H1 (cell line): ENCODE data around the gene USP6. TPM values are rescaled to one million over a fixed set of nuclear protein-coding genes. Genes with fewer than 3 reads are reported as not detected.

Experiments
- CHD2 ChIP-seq: IDR thresholded peaks from 2 replicates; pipeline ENCODE4 v1.6.1; 2012; ENCODE audit warnings: low read length, improper control_type of control experiment
- GABPA ChIP-seq: IDR thresholded peaks from 2 replicates; pipeline ENCODE4 v1.6.1; 2011; ENCODE audit warnings: mild to moderate bottlenecking, low read length, moderate library complexity, borderline replicate concordance; ENCODE audit not compliant: insufficient read depth
- PHF8 ChIP-seq: fragments of 200-600 bp; sonication (generic); conservative IDR thresholded peaks from 2 replicates; pipeline ENCODE4 v1.7.1; 2012; ENCODE audit warnings: low read depth, mild to moderate bottlenecking, inconsistent platforms, low read length, moderate library complexity
- TAF7 ChIP-seq: optimal IDR thresholded peaks from 2 replicates; pipeline ENCODE3; 2011; ENCODE audit warnings: low read depth, mild to moderate bottlenecking, inconsistent platforms, low read length, moderate library complexity, borderline replicate concordance
- polyA plus RNA-seq, 7 experiments: library from polyadenylated mRNA; depleted of rRNA in 3 of 7; stranded (reverse) in 5 of 7; unstranded in 2 of 7; fragments of >200 nt in 5 of 7; fragments of 200-250 nt in 2 of 7; gene quantifications; 1 replicate in 5 of 7; 2 replicates in 1 of 7; 4 replicates in 1 of 7; pipeline versions ENCODE4 v1.2.1 to v1.2.3, GENCODE V29; 2011 to 2013; ENCODE audit warnings: missing spikeins in 2 of 7, mixed read lengths in 2 of 7
- total RNA-seq: library from RNA; stranded (reverse); fragmentation: NEBNext Ultra II Directional; extraction: Animal tissue kit (Norgen Biotek cat#: 25700); gene quantifications from 2 replicates; pipeline ENCODE4 v1.2.1, GENCODE V29; 2021

Gene USP6
- total and polyA plus RNA-seq, 2 of the 8 experiments (the other 6 are each of a cell fraction or from before 2014, with no cell fraction given): 0.08 to 0.32 TPM

DNA sequence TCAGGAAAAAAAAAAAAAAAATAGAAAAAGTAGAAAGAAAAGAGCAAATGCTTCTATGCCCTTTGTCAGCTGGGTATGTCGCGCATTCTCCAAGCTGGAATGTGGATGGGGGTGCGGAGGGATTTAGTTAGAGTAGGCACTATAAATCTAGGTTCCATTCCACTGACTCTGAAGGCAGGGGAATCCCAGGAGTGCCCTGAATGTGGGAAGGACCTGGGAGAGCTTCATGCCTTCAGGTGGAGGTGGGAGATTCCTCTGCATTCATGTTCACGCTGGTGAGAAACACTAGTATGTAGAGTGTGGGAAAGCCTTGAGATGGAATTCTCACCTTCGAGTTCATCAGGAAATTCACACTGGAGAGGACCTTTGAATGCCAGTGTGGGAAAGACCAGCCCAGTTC, 16.6 kb upstream of the USP6 start (continued):
- no peak for TF ChIP-seq TAF7
- TF ChIP-seq CHD2: no peak
- no peak for TF ChIP-seq GABPA
- TF ChIP-seq PHF8: no peak
